ENCODE data around the gene LRRC66. TPM values are rescaled to one million over a fixed set of nuclear protein-coding genes. Genes with fewer than 3 reads are reported as not detected.

Gene LRRC66
- total RNA-seq, 1 donor from 2014 or later: 0.25 TPM

DNA sequence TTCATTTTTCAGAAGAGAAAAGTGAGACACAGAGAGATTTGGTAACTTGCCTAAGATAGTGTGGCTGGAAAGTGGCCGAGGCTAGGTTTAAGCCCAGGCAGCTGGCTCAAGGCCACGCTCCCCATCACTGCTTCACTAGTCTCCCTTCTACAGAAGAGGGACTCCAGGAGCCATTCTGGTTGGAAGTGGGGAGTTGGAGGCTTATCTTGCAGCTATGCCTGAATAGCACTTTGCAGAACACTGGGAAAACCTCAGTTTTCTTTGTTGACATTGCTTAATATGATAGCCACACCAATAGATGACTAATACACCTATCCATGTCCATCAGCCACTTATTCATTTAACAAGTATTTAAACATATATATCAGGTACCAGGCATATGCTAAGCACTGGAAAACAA, 18.5 kb downstream of the LRRC66 start:
- TF ChIP-seq, protein P1, sequence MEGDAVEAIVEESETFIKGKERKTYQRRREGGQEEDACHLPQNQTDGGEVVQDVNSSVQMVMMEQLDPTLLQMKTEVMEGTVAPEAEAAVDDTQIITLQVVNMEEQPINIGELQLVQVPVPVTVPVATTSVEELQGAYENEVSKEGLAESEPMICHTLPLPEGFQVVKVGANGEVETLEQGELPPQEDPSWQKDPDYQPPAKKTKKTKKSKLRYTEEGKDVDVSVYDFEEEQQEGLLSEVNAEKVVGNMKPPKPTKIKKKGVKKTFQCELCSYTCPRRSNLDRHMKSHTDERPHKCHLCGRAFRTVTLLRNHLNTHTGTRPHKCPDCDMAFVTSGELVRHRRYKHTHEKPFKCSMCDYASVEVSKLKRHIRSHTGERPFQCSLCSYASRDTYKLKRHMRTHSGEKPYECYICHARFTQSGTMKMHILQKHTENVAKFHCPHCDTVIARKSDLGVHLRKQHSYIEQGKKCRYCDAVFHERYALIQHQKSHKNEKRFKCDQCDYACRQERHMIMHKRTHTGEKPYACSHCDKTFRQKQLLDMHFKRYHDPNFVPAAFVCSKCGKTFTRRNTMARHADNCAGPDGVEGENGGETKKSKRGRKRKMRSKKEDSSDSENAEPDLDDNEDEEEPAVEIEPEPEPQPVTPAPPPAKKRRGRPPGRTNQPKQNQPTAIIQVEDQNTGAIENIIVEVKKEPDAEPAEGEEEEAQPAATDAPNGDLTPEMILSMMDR (IDR thresholded peaks at IDR 0.05; ENCODE audit: borderline replicate concordance): no peak
- no peaks in the 10 kb centered on the region for H3K9me3 ChIP-seq (replicated peaks)
- no peaks in the 10 kb centered on the region for H3K4me1 ChIP-seq
- no peaks in the 10 kb centered on the region for H3K36me3 ChIP-seq
- DNase-seq: no peak
- no peak overlapping the region for H3K4me3 ChIP-seq
- no peaks in the 10 kb centered on the region for H3K27me3 ChIP-seq (ENCODE audit: low read depth)
- H3K27ac ChIP-seq (replicated peaks): no peak overlapping the region
- intact Hi-C loops (cut with micrococcal nuclease): no loop called here

DNA sequence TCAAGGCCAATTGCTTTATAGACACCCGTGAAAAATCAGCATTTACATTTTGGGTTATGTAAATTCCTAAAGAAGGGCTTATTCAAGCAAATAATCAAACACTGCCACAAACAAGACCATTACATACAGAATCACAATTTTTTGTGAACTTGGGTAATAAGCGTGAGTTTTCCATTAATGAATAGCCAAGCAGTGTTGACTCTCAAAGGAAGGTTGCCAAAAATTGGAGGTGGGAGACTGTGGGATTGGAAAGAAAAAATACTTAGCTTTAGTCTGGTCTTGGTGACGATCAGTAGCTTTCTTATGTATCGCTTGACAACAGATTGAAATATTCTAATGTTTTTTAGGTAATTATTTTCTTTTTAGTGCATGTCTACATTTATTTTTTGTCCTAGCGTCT, 20.9 kb downstream of the LRRC66 start:
- intact Hi-C loops (cut with micrococcal nuclease): no loop called here
- H3K9me3 ChIP-seq (replicated peaks): no peaks in the 10 kb centered on the region
- no peak overlapping the region for H3K27ac ChIP-seq (replicated peaks)
- H3K36me3 ChIP-seq: no peaks in the 10 kb centered on the region
- H3K27me3 ChIP-seq (ENCODE audit: low read depth): no peaks in the 10 kb centered on the region
- DNase-seq: no peak
- TF ChIP-seq, protein P1 (IDR thresholded peaks at IDR 0.05; ENCODE audit: borderline replicate concordance): no peak
- H3K4me3 ChIP-seq: no peak overlapping the region
- no peaks in the 10 kb centered on the region for H3K4me1 ChIP-seq

DNA sequence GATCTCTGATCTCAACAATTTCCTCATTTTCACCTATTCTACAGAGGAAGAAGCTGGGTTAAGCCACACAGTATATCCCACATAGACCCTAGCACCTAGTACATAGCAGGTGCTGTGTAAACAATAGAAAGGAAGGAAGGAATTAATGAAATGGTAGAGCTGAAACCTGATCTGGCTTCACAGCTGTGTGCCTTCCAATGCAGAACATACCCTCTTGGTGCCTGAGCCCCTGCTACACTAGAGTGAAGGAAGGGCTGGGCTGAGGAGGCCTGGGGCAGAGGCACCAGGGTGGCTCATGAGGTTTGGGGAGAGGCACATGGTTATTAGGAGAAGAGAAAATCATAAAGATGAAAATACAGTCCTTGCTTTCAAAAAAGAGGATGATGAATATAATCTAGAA, 21.3 kb downstream of the LRRC66 start:
- intact Hi-C loops (cut with micrococcal nuclease): no loop called here

DNA sequence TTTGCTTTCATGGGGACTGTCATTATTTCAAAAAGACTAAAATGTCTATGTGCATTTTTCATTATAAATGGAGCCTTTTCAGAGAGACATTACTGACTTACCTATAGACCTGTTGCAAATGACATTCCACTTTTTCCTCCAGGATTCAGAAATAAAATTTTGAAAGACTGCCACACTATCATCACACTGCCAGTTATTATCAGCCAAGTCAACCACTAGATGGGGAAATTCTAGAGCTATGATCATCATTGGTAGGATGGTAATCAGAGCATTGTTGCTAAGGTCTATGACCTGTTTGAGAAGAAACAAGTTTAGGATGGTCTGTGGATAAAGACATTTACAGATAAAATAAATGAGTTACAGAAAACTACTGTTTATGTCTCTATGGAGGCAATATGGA, 22.5 kb downstream of the LRRC66 start:
- no peak overlapping the region for H3K4me3 ChIP-seq
- no peak for DNase-seq
- H3K9me3 ChIP-seq (replicated peaks): no peaks in the 10 kb centered on the region
- no peak overlapping the region for H3K27ac ChIP-seq (replicated peaks)
- no peaks in the 10 kb centered on the region for H3K4me1 ChIP-seq
- H3K27me3 ChIP-seq (ENCODE audit: low read depth): no peaks in the 10 kb centered on the region
- intact Hi-C loops (cut with micrococcal nuclease): no loop called here
- TF ChIP-seq, protein P1 (IDR thresholded peaks at IDR 0.05; ENCODE audit: borderline replicate concordance): no peak
- no peaks in the 10 kb centered on the region for H3K36me3 ChIP-seq

More for the DNA sequence above, 21.3 kb downstream of the LRRC66 start:
- Histone ChIP-seq H3K27me3 (ENCODE audit: low read depth) (no peaks in the 10 kb centered on the region), H3K9me3 (replicated peaks) (no peaks in the 10 kb centered on the region), H3K27ac (replicated peaks) (no peak overlapping the region), H3K36me3 (no peaks in the 10 kb centered on the region), H3K4me3 (no peak overlapping the region), H3K4me1 (no peaks in the 10 kb centered on the region)
- TF ChIP-seq, protein P1 (IDR thresholded peaks at IDR 0.05; ENCODE audit: borderline replicate concordance): no peak
- DNase-seq: no peak

DNA sequence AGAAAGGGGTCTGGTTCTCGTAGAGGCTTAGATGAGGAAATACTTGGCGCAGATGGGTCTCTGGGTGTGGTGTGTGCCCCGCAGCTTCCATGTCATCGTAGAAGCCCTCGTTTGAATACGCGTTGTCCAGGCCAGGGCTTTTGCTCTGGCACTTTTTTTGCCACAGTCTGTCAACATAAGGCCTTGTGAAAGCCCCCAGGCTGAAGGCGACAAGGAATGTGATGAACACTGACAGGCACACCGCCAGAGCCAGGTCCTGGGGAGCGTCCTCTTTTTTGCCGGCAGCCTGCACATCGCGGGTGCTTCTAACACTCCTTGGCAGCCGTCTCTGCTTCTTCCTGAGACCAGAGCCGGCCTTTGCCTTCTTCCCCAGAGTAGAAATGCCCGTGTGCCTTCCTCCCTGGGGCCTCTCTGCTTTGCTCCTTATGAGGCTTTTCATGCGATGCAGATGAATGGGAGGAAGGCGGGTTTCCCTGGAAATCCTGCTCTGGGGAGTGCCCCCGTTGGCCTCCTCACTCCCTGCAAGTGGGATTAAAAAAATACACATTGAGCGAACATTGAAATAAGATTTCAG, 24.4 kb downstream of the LRRC66 start:
- H3K9me3 ChIP-seq (replicated peaks): peaks cover 1% of the 10 kb centered on the region
- no peak for DNase-seq
- intact Hi-C loops (cut with micrococcal nuclease): no loop called here
- H3K4me1 ChIP-seq: no peaks in the 10 kb centered on the region
- no peaks in the 10 kb centered on the region for H3K27me3 ChIP-seq (ENCODE audit: low read depth)
- H3K27ac ChIP-seq (replicated peaks): no peak overlapping the region
- no peak overlapping the region for H3K4me3 ChIP-seq
- TF ChIP-seq, protein P1 (IDR thresholded peaks at IDR 0.05; ENCODE audit: borderline replicate concordance): no peak
- no peaks in the 10 kb centered on the region for H3K36me3 ChIP-seq

Measured in left ventricle myocardium inferior (tissue), 1 donor.